K562 (cell line): ENCODE data around the gene C1GALT1C1L. TPM values are rescaled to one million over a fixed set of nuclear protein-coding genes. Genes with fewer than 3 reads are reported as not detected.

Experiments used
- ATF1 ChIP-seq, 2 experiments: fragments of 450-650 bp in 1 of 2; IDR thresholded peaks; 2 replicates each; pipeline ENCODE4 v1.6.1; 2016; ENCODE audit warnings: missing compliant biosample characterization in 1 of 2, missing genetic modification characterization in 1 of 2
- BRCA1 ChIP-seq, 2 experiments: fragments of 450-650 bp in 1 of 2; sonication (generic) in 1 of 2; formaldehyde crosslinking in 1 of 2; IDR thresholded peaks; 2 replicates each; pipeline versions ENCODE4 v1.5.0 to v1.6.1; 2017 to 2020; ENCODE audit warnings: mild to moderate bottlenecking in 1 of 2, missing genetic modification reagents in 1 of 2
- DLX4 ChIP-seq: fragments of 250-450 bp; sonication (Bioruptor Pico); IDR thresholded peaks from 2 replicates; pipeline ENCODE4 v1.6.1; 2021; ENCODE audit warnings: mild to moderate bottlenecking
- RBM34 ChIP-seq: fragments of 200-400 bp; formaldehyde crosslinking; IDR thresholded peaks from 2 replicates; pipeline ENCODE4 v1.6.1; 2018; ENCODE audit warnings: low read length, borderline replicate concordance; ENCODE audit not compliant: insufficient read depth
- ZNF609 ChIP-seq: sonication (generic); formaldehyde crosslinking; IDR thresholded peaks from 2 replicates; pipeline ENCODE4 v1.8.1; 2023; ENCODE audit warnings: missing genetic modification reagents, mild to moderate bottlenecking, borderline replicate concordance
- polyA plus RNA-seq, 8 experiments: library from polyadenylated mRNA; depleted of rRNA in 4 of 8; stranded (reverse) in 5 of 8; unstranded in 3 of 8; fragments of >200 nt; fragmentation: Nextera tagmentation in 2 of 8; fragmentation: Illumina TruSeq in 1 of 8; extraction: Ambion mirVana in 2 of 8; extraction: Trizol in 1 of 8; gene quantifications; 2 replicates each; pipeline versions ENCODE4 v1.2.1 to v1.2.3, GENCODE V29; 2011 to 2014; ENCODE audit warnings: inconsistent platforms in 1 of 8, missing spikeins in 1 of 8
- total RNA-seq, 7 experiments: library from RNA; depleted of rRNA in 6 of 7; stranded (reverse); fragments of >200 nt in 6 of 7; fragmentation: Illumina TruSeq in 2 of 7; extraction: Trizol in 2 of 7; gene quantifications; 2 replicates each; pipeline versions ENCODE4 v1.2.1 to v1.2.3, GENCODE V29; 2011 to 2021; ENCODE audit warnings: low replicate concordance in 1 of 7

Gene C1GALT1C1L
- total and polyA plus RNA-seq, 9 of the 15 experiments (the other 6 are each of a cell fraction or from before 2014, with no cell fraction given) = 1.0 to 4.4 (median 1.9) TPM

GRCh38 chr2:43648994-43649701 is 27.1 kb downstream of the C1GALT1C1L start (continued):
- TF ChIP-seq ZNF609 (CRISPR knock-in tag) (no peak), DLX4 (CRISPR knock-in tag) (no peak), RBM34 (no peak), BRCA1 (IDR thresholded peaks at IDR 0.05) (no peak), BRCA1 (CRISPR knock-in tag; IDR thresholded peaks at IDR 0.05) (no peak), ATF1 (CRISPR knock-in tag; IDR thresholded peaks at IDR 0.05) (no peak), ATF1 (tag; IDR thresholded peaks at IDR 0.05) (no peak)
